IMR-90 (cell line): ENCODE data around the gene IRF6. TPM values are rescaled to one million over a fixed set of nuclear protein-coding genes. Genes with fewer than 3 reads are reported as not detected.

ENCODE experiments used
- ATAC-seq: fragments of 200-7000 bp; cut with Tn5 transposase; 2 replicates; pipeline ENCODE4 v1.9.1; 2020; ENCODE audit warnings: low read depth, mild to moderate bottlenecking, moderate library complexity
- BruUV-seq: library from RNA; stranded (reverse); fragments of 400-500 nt; replicated peaks from 2 replicates; lab custom pipeline; 2021; lab: Mats Ljungman, UMichigan
- CTCF ChIA-PET: fragments of 300-600 bp; formaldehyde crosslinking; extraction: SDS; loops from one replicate; lab custom pipeline; 2021; ENCODE audit warnings: antibody characterized with exemption; lab: Yijun Ruan, JAX
- POLR2A ChIA-PET: fragments of 300-600 bp; sonication (Branson Sonifier 250); formaldehyde crosslinking; loops from one replicate; lab custom pipeline; 2022; ENCODE audit warnings: antibody characterized with exemption; ENCODE audit not compliant: unreplicated experiment; lab: Charles Lee
- DNase-seq: peaks from one replicate; pipeline ENCODE4 v3.0.0; 2013
- H2AFZ ChIP-seq: replicated peaks from 2 replicates; pipeline ENCODE3; 2013; ENCODE audit warnings: low read length, mild to moderate bottlenecking; ENCODE audit not compliant: poor library complexity
- H2AK5ac ChIP-seq: 2 replicates; pipeline ENCODE4 v1.6.1; 2013; ENCODE audit warnings: low read depth, low read length, inconsistent platforms
- H2AK9ac ChIP-seq: replicated peaks from 2 replicates; pipeline ENCODE3; 2013; ENCODE audit warnings: mild to moderate bottlenecking, low read depth, low read length, moderate library complexity; ENCODE audit not compliant: poor library complexity
- H2BK120ac ChIP-seq: 2 replicates; pipeline ENCODE4 v1.6.1; 2013; ENCODE audit warnings: low read depth, low read length, inconsistent platforms
- H2BK15ac ChIP-seq: 3 replicates; pipeline ENCODE4 v1.6.1; 2013; ENCODE audit warnings: low read depth, low read length, inconsistent platforms
- H2BK20ac ChIP-seq: 2 replicates; pipeline ENCODE4 v1.6.1; 2013; ENCODE audit warnings: low read depth, mild to moderate bottlenecking, inconsistent platforms, low read length, moderate library complexity
- H2BK5ac ChIP-seq: 2 replicates; pipeline ENCODE4 v1.6.1; 2013; ENCODE audit warnings: mild to moderate bottlenecking, low read depth, low read length, inconsistent platforms; ENCODE audit not compliant: poor library complexity, severe bottlenecking
- H3K14ac ChIP-seq: replicated peaks from 2 replicates; pipeline ENCODE4 v1.6.1; 2013; ENCODE audit warnings: low read depth, low read length, inconsistent platforms
- H3K18ac ChIP-seq: 2 replicates; pipeline ENCODE4 v1.6.1; 2013; ENCODE audit warnings: low read depth, low read length, control low read depth
- H3K23ac ChIP-seq: 2 replicates; pipeline ENCODE4 v1.6.1; 2013; ENCODE audit warnings: low read depth, low read length, inconsistent platforms
- H3K27ac ChIP-seq: 2 replicates; pipeline ENCODE4 v1.5.1; 2013; ENCODE audit warnings: mild to moderate bottlenecking, control low read depth, low read length; ENCODE audit not compliant: insufficient read depth
- H3K27me3 ChIP-seq: 2 replicates; pipeline ENCODE4 v1.6.1; 2013; ENCODE audit warnings: low read length; ENCODE audit not compliant: control insufficient read depth, insufficient read depth
- H3K36me3 ChIP-seq: 2 replicates; pipeline ENCODE4 v1.6.1; 2013; ENCODE audit warnings: low read length, mixed read lengths; ENCODE audit not compliant: control insufficient read depth, insufficient read depth
- H3K4ac ChIP-seq: 2 replicates; pipeline ENCODE4 v1.6.1; 2013; ENCODE audit warnings: low read depth, low read length, inconsistent platforms
- H3K4me1 ChIP-seq: 2 replicates; pipeline ENCODE4 v1.6.1; 2013; ENCODE audit warnings: low read length, mixed read lengths; ENCODE audit not compliant: control insufficient read depth, insufficient read depth
- H3K4me2 ChIP-seq: 2 replicates; pipeline ENCODE4 v1.6.1; 2013; ENCODE audit warnings: low read depth, mild to moderate bottlenecking, control low read depth, low read length, moderate library complexity
- H3K4me3 ChIP-seq: 2 replicates; pipeline ENCODE4 v1.5.1; 2013; ENCODE audit warnings: low read depth, mild to moderate bottlenecking, control low read depth, low read length, moderate library complexity; ENCODE audit not compliant: insufficient read depth
- H3K56ac ChIP-seq: 2 replicates; pipeline ENCODE4 v1.6.1; 2013; ENCODE audit warnings: low read length, inconsistent platforms; ENCODE audit not compliant: insufficient read depth; ENCODE audit errors: extremely low read depth
- H3K79me1 ChIP-seq, 2 experiments: 2 replicates each; pipeline ENCODE4 v1.6.1; 2013; ENCODE audit warnings: low read length in 2 of 2, inconsistent platforms in 1 of 2, low read depth in 1 of 2
- H3K9ac ChIP-seq: 2 replicates; pipeline ENCODE4 v1.6.1; 2013; ENCODE audit warnings: low read depth, low read length, control low read depth
- H3K9me1 ChIP-seq: 2 replicates; pipeline ENCODE4 v1.6.1; 2013; ENCODE audit warnings: low read length, inconsistent platforms; ENCODE audit not compliant: insufficient read depth
- H3K9me3 ChIP-seq: 2 replicates; pipeline ENCODE4 v1.6.1; 2013; ENCODE audit warnings: low read length; ENCODE audit not compliant: control insufficient read depth, insufficient read depth
- H4K20me1 ChIP-seq: 2 replicates; pipeline ENCODE4 v1.6.1; 2013; ENCODE audit warnings: low read length, inconsistent platforms; ENCODE audit not compliant: insufficient read depth
- H4K5ac ChIP-seq: 2 replicates; pipeline ENCODE4 v1.6.1; 2013; ENCODE audit warnings: mild to moderate bottlenecking, low read depth, low read length, control low read depth
- H4K8ac ChIP-seq, 2 experiments: 2 replicates each; pipeline ENCODE4 v1.6.1; 2013; ENCODE audit warnings: low read depth in 2 of 2, low read length in 2 of 2, control low read depth in 1 of 2, inconsistent platforms in 1 of 2
- H4K91ac ChIP-seq: 2 replicates; pipeline ENCODE4 v1.6.1; 2013; ENCODE audit warnings: low read depth, low read length, inconsistent platforms; ENCODE audit not compliant: insufficient read depth
- BHLHE40 ChIP-seq: fragments of 150-350 bp; IDR thresholded peaks from 2 replicates; pipeline ENCODE4 v1.6.1; 2016; ENCODE audit warnings: mild to moderate bottlenecking, low read depth, low read length
- CEBPB ChIP-seq: IDR thresholded peaks from 2 replicates; pipeline ENCODE4 v1.6.1; 2012; ENCODE audit warnings: low read depth, low read length, improper control_type of control experiment
- CHD1 ChIP-seq: IDR thresholded peaks from 2 replicates; pipeline ENCODE4 v1.6.1; 2012; ENCODE audit warnings: low read depth, low read length, improper control_type of control experiment
- ELK1 ChIP-seq: fragments of 150-350 bp; IDR thresholded peaks from 2 replicates; pipeline ENCODE4 v1.6.1; 2016; ENCODE audit warnings: low read depth, mild to moderate bottlenecking, low read length, moderate library complexity, borderline replicate concordance
- MXI1 ChIP-seq: IDR thresholded peaks from 2 replicates; pipeline ENCODE4 v1.6.1; 2012; ENCODE audit warnings: low read depth, mild to moderate bottlenecking, low read length, moderate library complexity, borderline replicate concordance
- RCOR1 ChIP-seq: IDR thresholded peaks from 2 replicates; pipeline ENCODE4 v1.6.1; 2012; ENCODE audit warnings: mild to moderate bottlenecking, low read length, improper control_type of control experiment; ENCODE audit not compliant: insufficient replicate concordance
- SMC3 ChIP-seq: fragments of 150-350 bp; IDR thresholded peaks from 2 replicates; pipeline ENCODE4 v1.6.1; 2016; ENCODE audit warnings: low read depth, mild to moderate bottlenecking, antibody characterized with exemption, low read length, moderate library complexity
- whole genome bisulfite sequencing, 2 experiments: methylation state at CpG; one replicate each; pipeline versions ENCODE4 v1.1.5 to v1.1.7; 2013; ENCODE audit warnings: missing lambda C conversion rate in 2 of 2; ENCODE audit not compliant: insufficient read length in 1 of 2; ENCODE audit errors: extremely low coverage in 2 of 2; 5-methylcytosine and 5-hydroxymethylcytosine counted together
- dilution Hi-C: fragments of 300-500 bp; cut with HindIII; formaldehyde crosslinking; loops from one replicate; pipeline ENCODE4 v1.14.3; 2018; ENCODE audit warnings: low sequenced_read_pairs; ENCODE audit not compliant: unreplicated experiment
- in situ Hi-C: fragments of 300-500 bp; cut with MboI; formaldehyde crosslinking; loops from 3 replicates; pipeline ENCODE4 v1.14.3; 2019; ENCODE audit warnings: low sequenced_read_pairs, inconsistent platforms, mixed read lengths
- intact Hi-C: fragments of 100-400 bp; cut with micrococcal nuclease; formaldehyde crosslinking; loops from 2 replicates; pipeline ENCODE4 v1.10.0; 2022
- polyA plus RNA-seq, 3 experiments: library from polyadenylated mRNA; depleted of rRNA; stranded (reverse); fragments of >200 nt; gene quantifications; 2 replicates each; pipeline ENCODE4 v1.2.3, GENCODE V29; 2012; ENCODE audit warnings: low replicate concordance in 1 of 3
- total RNA-seq: library from RNA; depleted of rRNA; stranded (reverse); fragments of >200 nt; gene quantifications from 2 replicates; pipeline ENCODE4 v1.2.3, GENCODE V29; 2012
- TF ChIP-seq, protein P1 (sequence below): fragments of 150-350 bp; IDR thresholded peaks from 2 replicates; pipeline ENCODE4 v1.6.1; 2017; ENCODE audit warnings: mild to moderate bottlenecking, antibody characterized with exemption, low read length, low read depth
- TF ChIP-seq, protein P2 (sequence below): conservative IDR thresholded peaks from 2 replicates; pipeline ENCODE4 v1.5.1; 2012; ENCODE audit warnings: mild to moderate bottlenecking, low read depth, low read length, improper control_type of control experiment

IRF6 gene
- total and polyA plus RNA-seq, 2 of the 4 experiments (the other 2 are of a cell fraction) = 1.2 to 2.9 TPM

GRCh38 chr1:209755926-209756614 is 49.9 kb downstream of the IRF6 start, which contains the start of gene TRAF3IP3:
TSS of gene TRAF3IP3 (plus strand) at chr1:209756053. CDS start at chr1:209760040, 3,987 bp downstream.
- H2BK5ac ChIP-seq = no peak within 1 kb of the TSS
- no peak within 1 kb of the TSS for H3K14ac ChIP-seq
- no peak within 1 kb of the TSS for H2AFZ ChIP-seq
- TF ChIP-seq CEBPB (no peak), MXI1 (no peak), ELK1 (no peak), RCOR1 (no peak), BHLHE40 (no peak), CHD1 (no peak), SMC3 (no peak)
- TF ChIP-seq, protein P1, sequence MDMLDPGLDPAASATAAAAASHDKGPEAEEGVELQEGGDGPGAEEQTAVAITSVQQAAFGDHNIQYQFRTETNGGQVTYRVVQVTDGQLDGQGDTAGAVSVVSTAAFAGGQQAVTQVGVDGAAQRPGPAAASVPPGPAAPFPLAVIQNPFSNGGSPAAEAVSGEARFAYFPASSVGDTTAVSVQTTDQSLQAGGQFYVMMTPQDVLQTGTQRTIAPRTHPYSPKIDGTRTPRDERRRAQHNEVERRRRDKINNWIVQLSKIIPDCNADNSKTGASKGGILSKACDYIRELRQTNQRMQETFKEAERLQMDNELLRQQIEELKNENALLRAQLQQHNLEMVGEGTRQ = no peak
- TF ChIP-seq, protein P2, sequence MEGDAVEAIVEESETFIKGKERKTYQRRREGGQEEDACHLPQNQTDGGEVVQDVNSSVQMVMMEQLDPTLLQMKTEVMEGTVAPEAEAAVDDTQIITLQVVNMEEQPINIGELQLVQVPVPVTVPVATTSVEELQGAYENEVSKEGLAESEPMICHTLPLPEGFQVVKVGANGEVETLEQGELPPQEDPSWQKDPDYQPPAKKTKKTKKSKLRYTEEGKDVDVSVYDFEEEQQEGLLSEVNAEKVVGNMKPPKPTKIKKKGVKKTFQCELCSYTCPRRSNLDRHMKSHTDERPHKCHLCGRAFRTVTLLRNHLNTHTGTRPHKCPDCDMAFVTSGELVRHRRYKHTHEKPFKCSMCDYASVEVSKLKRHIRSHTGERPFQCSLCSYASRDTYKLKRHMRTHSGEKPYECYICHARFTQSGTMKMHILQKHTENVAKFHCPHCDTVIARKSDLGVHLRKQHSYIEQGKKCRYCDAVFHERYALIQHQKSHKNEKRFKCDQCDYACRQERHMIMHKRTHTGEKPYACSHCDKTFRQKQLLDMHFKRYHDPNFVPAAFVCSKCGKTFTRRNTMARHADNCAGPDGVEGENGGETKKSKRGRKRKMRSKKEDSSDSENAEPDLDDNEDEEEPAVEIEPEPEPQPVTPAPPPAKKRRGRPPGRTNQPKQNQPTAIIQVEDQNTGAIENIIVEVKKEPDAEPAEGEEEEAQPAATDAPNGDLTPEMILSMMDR = no peak
- CTCF ChIA-PET = no interaction called here
- no peaks in the 10 kb centered on the region for H3K4me1 ChIP-seq
- H3K27me3 ChIP-seq = peaks cover 11% of the 10 kb centered on the region; the same call in 1 of the 2 replicates
- H4K91ac ChIP-seq = no peak within 1 kb of the TSS
- no peaks in the 10 kb centered on the region for H3K36me3 ChIP-seq
- BruUV-seq = no TSS peak
- no peak within 1 kb of the TSS for H3K23ac ChIP-seq
- no peak within 1 kb of the TSS for H3K4me2 ChIP-seq
- DNase-seq (no peak), ATAC-seq (no peak)
- WGBS, 2 experiments = 88% methylated on average over 3 of the region's 10 CpGs; no CpG with 5 or more reads in 1 of the 2 experiments
- in situ Hi-C loops (loop anchor here (5.0 kb wide), 1 partner anchor 179 kb away; no protein-coding TSS in a partner anchor), intact Hi-C loops (no loop called here), dilution Hi-C loops (no loop called here)
- no peak within 1 kb of the TSS for H3K18ac ChIP-seq
- no peaks in the 10 kb centered on the region for H4K20me1 ChIP-seq
- H3K56ac ChIP-seq = no peak within 1 kb of the TSS
- no peak within 1 kb of the TSS for H2BK15ac ChIP-seq
- no peak within 1 kb of the TSS for H3K4ac ChIP-seq
- H2AK9ac ChIP-seq = no peak within 1 kb of the TSS
- H3K9ac ChIP-seq = no peak within 1 kb of the TSS
- H3K4me3 ChIP-seq = no peak within 1 kb of the TSS
- H2BK20ac ChIP-seq = no peak within 1 kb of the TSS
- no peaks in the 10 kb centered on the region for H3K9me1 ChIP-seq
- H3K79me1 ChIP-seq = no peaks in the 10 kb centered on the region
- no peaks in the 10 kb centered on the region for H3K9me3 ChIP-seq
- H3K27ac ChIP-seq = no peak within 1 kb of the TSS
- no peak within 1 kb of the TSS for H4K8ac ChIP-seq
- POLR2A ChIA-PET = no interaction called here
- no peak within 1 kb of the TSS for H4K5ac ChIP-seq
- H2BK120ac ChIP-seq = no peak within 1 kb of the TSS
- H2AK5ac ChIP-seq = no peak within 1 kb of the TSS
